ENCODE results near the gene PTK6.

Gene PTK6

DNA sequence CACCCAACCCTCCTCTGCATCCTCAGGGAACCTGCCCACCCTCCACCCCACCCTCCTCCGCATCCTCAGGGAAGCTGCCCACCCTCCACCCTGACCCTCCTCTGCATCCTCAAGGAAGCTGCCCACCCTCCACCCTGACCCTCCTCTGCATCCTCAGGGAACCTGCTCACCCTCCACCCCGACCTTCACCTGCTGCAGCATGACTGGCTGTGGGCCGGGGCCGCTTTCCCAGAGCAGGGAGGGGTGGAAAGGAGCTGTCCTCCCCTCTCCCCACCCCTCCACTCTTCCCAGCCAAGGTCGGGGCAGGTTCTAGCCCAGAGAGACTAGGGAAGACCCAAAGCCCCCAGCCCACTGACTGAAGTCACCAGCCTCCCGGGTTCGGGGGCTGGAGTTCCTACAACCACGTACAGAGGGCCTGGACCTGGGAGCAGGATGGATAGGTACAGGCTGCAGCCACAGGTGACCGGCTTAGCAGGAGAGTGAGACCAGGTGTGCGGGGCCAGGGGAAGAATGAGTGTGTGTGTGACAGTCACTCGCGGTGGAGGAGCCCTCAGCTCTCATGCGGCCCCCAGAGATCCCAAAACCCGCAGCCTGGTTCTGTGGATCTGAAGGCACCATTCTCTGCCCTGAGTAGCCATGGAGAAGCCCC, 49.9 kb downstream of the PTK6 start:
- Histone ChIP-seq H4K20me1 (ENCODE audit: control insufficient read depth, insufficient read depth, low read depth, low read length) (no peaks in the 10 kb centered on the region), H3K4me3 (ENCODE audit: low read length) (no peak overlapping the region), H3K9me2 (replicated peaks; ENCODE audit: control insufficient read depth, low read length) (no peaks in the 10 kb centered on the region), H3K27ac (ENCODE audit: low read depth, low read length) (no peak overlapping the region), H3K79me2 (ENCODE audit: control insufficient read depth, low read length) (no peaks in the 10 kb centered on the region), H3K4me1 (ENCODE audit: control insufficient read depth, low read length) (no peaks in the 10 kb centered on the region), H3K9me3 (ENCODE audit: control insufficient read depth, insufficient read depth, low read length) (no peaks in the 10 kb centered on the region), H3K4me2 (ENCODE audit: low read length) (no peak overlapping the region), H3K36me3 (ENCODE audit: control insufficient read depth, low read length) (no peaks in the 10 kb centered on the region), H3F3A (ENCODE audit: control insufficient read depth, insufficient read depth) (no peaks in the 10 kb centered on the region), H3K27me3 (ENCODE audit: control insufficient read depth, low read length) (no peaks in the 10 kb centered on the region)
- TF ChIP-seq EZH2phosphoT487 (IDR thresholded peaks at IDR 0.05; ENCODE audit: borderline replicate concordance, low read length): no peak
- TF ChIP-seq, protein P1, sequence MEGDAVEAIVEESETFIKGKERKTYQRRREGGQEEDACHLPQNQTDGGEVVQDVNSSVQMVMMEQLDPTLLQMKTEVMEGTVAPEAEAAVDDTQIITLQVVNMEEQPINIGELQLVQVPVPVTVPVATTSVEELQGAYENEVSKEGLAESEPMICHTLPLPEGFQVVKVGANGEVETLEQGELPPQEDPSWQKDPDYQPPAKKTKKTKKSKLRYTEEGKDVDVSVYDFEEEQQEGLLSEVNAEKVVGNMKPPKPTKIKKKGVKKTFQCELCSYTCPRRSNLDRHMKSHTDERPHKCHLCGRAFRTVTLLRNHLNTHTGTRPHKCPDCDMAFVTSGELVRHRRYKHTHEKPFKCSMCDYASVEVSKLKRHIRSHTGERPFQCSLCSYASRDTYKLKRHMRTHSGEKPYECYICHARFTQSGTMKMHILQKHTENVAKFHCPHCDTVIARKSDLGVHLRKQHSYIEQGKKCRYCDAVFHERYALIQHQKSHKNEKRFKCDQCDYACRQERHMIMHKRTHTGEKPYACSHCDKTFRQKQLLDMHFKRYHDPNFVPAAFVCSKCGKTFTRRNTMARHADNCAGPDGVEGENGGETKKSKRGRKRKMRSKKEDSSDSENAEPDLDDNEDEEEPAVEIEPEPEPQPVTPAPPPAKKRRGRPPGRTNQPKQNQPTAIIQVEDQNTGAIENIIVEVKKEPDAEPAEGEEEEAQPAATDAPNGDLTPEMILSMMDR (IDR thresholded peaks at IDR 0.05; ENCODE audit: low read depth, low read length, poor library complexity, severe bottlenecking): no peak

DNA sequence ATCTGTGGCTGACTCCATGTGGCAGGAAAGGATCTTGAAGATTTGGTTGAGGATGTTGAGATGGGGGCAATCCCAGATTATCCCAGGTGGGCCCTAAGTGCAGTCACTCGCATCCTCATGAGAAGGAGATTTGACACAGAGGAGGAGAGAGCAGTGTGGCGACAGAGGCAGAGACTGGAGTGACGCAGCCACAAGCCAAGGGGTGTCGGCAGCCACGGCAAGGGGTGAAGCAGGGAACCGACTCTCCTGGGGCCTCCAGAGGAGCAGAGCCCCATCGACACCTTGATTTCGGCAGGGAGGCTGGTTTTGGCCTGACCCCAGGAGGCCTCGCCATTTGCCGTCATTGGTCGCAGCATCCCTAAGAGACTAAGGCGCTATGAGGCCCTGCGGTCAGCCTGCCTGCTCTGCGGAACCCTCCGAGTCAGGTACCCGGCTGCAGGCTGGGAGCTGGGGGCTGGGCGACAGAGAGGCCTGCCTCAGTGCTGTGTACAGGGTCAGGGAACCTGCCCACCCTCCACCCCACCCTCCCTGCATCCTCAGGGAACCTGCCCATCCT, 50.8 kb downstream of the PTK6 start:
- Histone ChIP-seq H3K4me2 (ENCODE audit: low read length) (no peak overlapping the region), H3K4me3 (ENCODE audit: low read length) (no peak overlapping the region), H3K27ac (ENCODE audit: low read depth, low read length) (no peak overlapping the region), H4K20me1 (ENCODE audit: control insufficient read depth, insufficient read depth, low read depth, low read length) (no peaks in the 10 kb centered on the region), H3K79me2 (ENCODE audit: control insufficient read depth, low read length) (no peaks in the 10 kb centered on the region), H3K4me1 (ENCODE audit: control insufficient read depth, low read length) (no peaks in the 10 kb centered on the region), H3K36me3 (ENCODE audit: control insufficient read depth, low read length) (no peaks in the 10 kb centered on the region), H3F3A (ENCODE audit: control insufficient read depth, insufficient read depth) (no peaks in the 10 kb centered on the region), H3K27me3 (ENCODE audit: control insufficient read depth, low read length) (no peaks in the 10 kb centered on the region), H3K9me3 (ENCODE audit: control insufficient read depth, insufficient read depth, low read length) (no peaks in the 10 kb centered on the region), H3K9me2 (replicated peaks; ENCODE audit: control insufficient read depth, low read length) (no peaks in the 10 kb centered on the region)
- no peak for TF ChIP-seq EZH2phosphoT487 (IDR thresholded peaks at IDR 0.05; ENCODE audit: borderline replicate concordance, low read length)
- TF ChIP-seq, protein P1 (IDR thresholded peaks at IDR 0.05; ENCODE audit: low read depth, low read length, poor library complexity, severe bottlenecking): no peak

DNA sequence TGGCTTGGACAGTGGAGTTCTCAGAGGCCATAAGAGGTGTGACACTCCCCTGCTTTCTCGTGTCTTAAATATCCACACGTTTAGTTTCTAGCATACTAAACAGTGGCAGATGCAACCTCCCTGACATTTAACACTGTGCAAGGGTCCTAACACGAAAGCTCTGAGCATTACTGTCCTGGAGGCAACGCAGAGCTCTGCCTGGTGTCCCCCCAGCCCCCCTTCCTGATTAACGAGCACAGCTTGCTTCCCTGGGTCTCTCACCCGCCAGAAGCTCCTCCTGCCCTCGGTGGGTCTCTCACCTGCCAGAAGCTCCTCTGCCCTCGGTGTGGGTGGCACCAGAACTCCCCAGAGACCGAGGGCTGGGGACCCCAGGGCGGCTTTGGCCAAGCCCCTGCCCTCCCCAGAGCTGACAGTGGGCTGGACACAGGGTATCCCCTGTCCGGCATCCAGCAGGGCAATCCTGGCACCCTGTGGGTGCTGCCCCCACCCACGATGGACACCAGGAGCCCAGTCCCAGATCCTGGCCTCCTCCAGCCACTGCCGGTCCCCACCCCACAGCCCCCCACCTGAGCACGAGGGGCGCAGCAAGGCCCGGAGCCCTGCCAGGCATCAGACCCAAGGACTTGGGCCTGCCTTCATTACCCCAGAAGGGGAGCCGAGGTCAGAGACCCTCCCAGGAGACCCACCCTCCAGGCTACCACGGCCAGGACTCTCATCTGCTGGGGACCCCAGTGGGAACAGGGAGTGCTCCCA, 52.3 kb downstream of the PTK6 start:
- Histone ChIP-seq H3F3A (ENCODE audit: control insufficient read depth, insufficient read depth) (no peaks in the 10 kb centered on the region), H3K4me2 (ENCODE audit: low read length) (no peak overlapping the region)

More for the DNA sequence above, 52.3 kb downstream of the PTK6 start:
- TF ChIP-seq EZH2phosphoT487 (IDR thresholded peaks at IDR 0.05; ENCODE audit: borderline replicate concordance, low read length): no peak
- TF ChIP-seq, protein P1 (IDR thresholded peaks at IDR 0.05; ENCODE audit: low read depth, low read length, poor library complexity, severe bottlenecking): no peak
- H3K79me2 ChIP-seq (ENCODE audit: control insufficient read depth, low read length): no peaks in the 10 kb centered on the region
- H3K36me3 ChIP-seq (ENCODE audit: control insufficient read depth, low read length): no peaks in the 10 kb centered on the region
- H3K4me3 ChIP-seq (ENCODE audit: low read length): no peak overlapping the region
- H3K27ac ChIP-seq (ENCODE audit: low read depth, low read length): no peak overlapping the region
- H4K20me1 ChIP-seq (ENCODE audit: control insufficient read depth, insufficient read depth, low read depth, low read length): no peaks in the 10 kb centered on the region
- no peaks in the 10 kb centered on the region for H3K9me3 ChIP-seq (ENCODE audit: control insufficient read depth, insufficient read depth, low read length)
- no peaks in the 10 kb centered on the region for H3K4me1 ChIP-seq (ENCODE audit: control insufficient read depth, low read length)
- no peaks in the 10 kb centered on the region for H3K27me3 ChIP-seq (ENCODE audit: control insufficient read depth, low read length)
- H3K9me2 ChIP-seq (replicated peaks; ENCODE audit: control insufficient read depth, low read length): no peaks in the 10 kb centered on the region
